Keratinocyte (primary cell): Measurements from ENCODE around the gene ANKRD30B.
"Not testable (repeated sequence)": the region's sequence is repeated elsewhere in the genome, so short reads cannot be mapped to it uniquely, and the experiment has no call there.

Experiments used
- EZH2 ChIP-seq: IDR thresholded peaks from one replicate; pipeline ENCODE4 v1.6.1; 2012; ENCODE audit warnings: inconsistent platforms, mild to moderate bottlenecking, low read length, moderate library complexity
- TF ChIP-seq, protein P1 (sequence below), 3 experiments: IDR thresholded peaks in 1 of 3; conservative IDR thresholded peaks in 1 of 3; optimal IDR thresholded peaks in 1 of 3; 2 replicates in 2 of 3; 3 replicates in 1 of 3; pipeline versions ENCODE3 to v1.5.1; 2011; ENCODE audit warnings: low read length in 3 of 3, mild to moderate bottlenecking in 3 of 3, moderate library complexity in 2 of 3, control low read depth in 1 of 3, inconsistent platforms in 1 of 3; ENCODE audit not compliant: insufficient read depth in 2 of 3; ENCODE audit errors: extremely low read depth in 1 of 3

- TF ChIP-seq, protein P1, sequence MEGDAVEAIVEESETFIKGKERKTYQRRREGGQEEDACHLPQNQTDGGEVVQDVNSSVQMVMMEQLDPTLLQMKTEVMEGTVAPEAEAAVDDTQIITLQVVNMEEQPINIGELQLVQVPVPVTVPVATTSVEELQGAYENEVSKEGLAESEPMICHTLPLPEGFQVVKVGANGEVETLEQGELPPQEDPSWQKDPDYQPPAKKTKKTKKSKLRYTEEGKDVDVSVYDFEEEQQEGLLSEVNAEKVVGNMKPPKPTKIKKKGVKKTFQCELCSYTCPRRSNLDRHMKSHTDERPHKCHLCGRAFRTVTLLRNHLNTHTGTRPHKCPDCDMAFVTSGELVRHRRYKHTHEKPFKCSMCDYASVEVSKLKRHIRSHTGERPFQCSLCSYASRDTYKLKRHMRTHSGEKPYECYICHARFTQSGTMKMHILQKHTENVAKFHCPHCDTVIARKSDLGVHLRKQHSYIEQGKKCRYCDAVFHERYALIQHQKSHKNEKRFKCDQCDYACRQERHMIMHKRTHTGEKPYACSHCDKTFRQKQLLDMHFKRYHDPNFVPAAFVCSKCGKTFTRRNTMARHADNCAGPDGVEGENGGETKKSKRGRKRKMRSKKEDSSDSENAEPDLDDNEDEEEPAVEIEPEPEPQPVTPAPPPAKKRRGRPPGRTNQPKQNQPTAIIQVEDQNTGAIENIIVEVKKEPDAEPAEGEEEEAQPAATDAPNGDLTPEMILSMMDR (optimal IDR thresholded peaks at IDR 0.05 in 1 of 3, IDR thresholded peaks at IDR 0.05 in 1 of 3, conservative IDR thresholded peaks at IDR 0.05 in 1 of 3; ENCODE audit: extremely low read depth in 1 of 3, insufficient read depth in 2 of 3, low read length in 3 of 3): not testable (repeated sequence)
- TF ChIP-seq EZH2: not testable (repeated sequence)
Observed at GRCh38 chr18:14868825-14869224, 120.9 kb downstream of the ANKRD30B start.
